ENCODE results near the gene CACNA1D. TPM values are rescaled to one million over a fixed set of nuclear protein-coding genes. Genes with fewer than 3 reads are reported as not detected.

CACNA1D gene
- total RNA-seq, 1 donor from 2014 or later: 1.1 TPM

DNA sequence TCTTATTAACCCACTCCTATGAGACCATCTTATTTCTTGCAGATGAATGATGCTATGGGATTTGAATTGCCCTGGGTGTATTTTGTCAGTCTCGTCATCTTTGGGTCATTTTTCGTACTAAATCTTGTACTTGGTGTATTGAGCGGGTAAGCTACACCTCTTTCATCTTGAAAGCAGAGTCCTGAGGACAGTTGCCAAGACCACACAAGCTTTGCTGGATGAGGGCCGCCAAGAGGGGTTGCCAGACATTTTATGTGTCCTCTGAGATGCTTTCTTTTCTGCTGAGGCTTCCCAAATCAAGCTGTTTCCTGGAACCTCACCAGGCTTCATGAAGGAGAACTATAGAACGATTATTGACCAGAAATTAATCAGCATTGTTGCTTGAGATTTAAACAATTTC lies 178.6 kb downstream of the CACNA1D start:
- intact Hi-C loops (cut with micrococcal nuclease): no loop called here
- no peak for DNase-seq
- TF ChIP-seq, protein P1, sequence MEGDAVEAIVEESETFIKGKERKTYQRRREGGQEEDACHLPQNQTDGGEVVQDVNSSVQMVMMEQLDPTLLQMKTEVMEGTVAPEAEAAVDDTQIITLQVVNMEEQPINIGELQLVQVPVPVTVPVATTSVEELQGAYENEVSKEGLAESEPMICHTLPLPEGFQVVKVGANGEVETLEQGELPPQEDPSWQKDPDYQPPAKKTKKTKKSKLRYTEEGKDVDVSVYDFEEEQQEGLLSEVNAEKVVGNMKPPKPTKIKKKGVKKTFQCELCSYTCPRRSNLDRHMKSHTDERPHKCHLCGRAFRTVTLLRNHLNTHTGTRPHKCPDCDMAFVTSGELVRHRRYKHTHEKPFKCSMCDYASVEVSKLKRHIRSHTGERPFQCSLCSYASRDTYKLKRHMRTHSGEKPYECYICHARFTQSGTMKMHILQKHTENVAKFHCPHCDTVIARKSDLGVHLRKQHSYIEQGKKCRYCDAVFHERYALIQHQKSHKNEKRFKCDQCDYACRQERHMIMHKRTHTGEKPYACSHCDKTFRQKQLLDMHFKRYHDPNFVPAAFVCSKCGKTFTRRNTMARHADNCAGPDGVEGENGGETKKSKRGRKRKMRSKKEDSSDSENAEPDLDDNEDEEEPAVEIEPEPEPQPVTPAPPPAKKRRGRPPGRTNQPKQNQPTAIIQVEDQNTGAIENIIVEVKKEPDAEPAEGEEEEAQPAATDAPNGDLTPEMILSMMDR (IDR thresholded peaks at IDR 0.05; ENCODE audit: borderline replicate concordance): no peak
- Histone ChIP-seq H3K27ac (replicated peaks) (no peak overlapping the region), H3K4me3 (no peak overlapping the region), H3K4me1 (peaks cover 5% of the 10 kb centered on the region), H3K9me3 (replicated peaks) (no peaks in the 10 kb centered on the region), H3K27me3 (ENCODE audit: low read depth) (peaks cover 51% of the 10 kb centered on the region), H3K36me3 (no peaks in the 10 kb centered on the region)

DNA sequence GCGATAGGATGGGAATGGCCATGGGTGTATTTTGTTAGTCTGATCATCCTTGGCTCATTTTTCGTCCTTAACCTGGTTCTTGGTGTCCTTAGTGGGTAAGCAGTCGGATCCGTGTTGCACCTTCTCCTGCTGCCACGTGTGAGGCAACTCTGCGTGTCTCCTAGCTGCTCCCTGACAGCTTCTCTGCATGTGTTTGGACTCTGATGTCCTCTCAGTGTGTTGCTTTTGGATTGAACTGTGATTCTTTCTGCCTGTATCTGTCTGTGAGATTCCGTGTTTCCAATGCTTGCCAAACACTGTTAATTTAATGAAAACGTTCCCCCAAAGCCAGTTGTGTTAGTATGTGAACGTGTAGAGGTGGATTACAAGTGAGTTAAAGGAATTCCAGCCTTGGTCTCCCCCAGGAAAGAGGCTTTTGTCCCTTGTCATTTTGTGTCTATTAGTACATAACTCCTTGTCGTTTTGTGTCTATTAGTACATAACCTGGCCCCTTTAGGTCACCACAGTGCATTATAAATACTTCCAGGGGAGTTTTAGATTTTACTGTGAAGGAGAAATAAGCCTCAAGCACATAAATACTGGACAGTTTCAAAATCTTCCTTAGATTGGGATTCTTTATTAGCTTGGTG lies 179.4 kb downstream of the CACNA1D start:
- no peak for DNase-seq
- intact Hi-C loops (cut with micrococcal nuclease): no loop called here
- no peak overlapping the region for H3K4me3 ChIP-seq
- H3K4me1 ChIP-seq: peaks cover 5% of the 10 kb centered on the region
- no peaks in the 10 kb centered on the region for H3K36me3 ChIP-seq
- peaks cover 51% of the 10 kb centered on the region for H3K27me3 ChIP-seq (ENCODE audit: low read depth)
- H3K27ac ChIP-seq (replicated peaks): no peak overlapping the region
- no peaks in the 10 kb centered on the region for H3K9me3 ChIP-seq (replicated peaks)
- TF ChIP-seq, protein P1 (IDR thresholded peaks at IDR 0.05; ENCODE audit: borderline replicate concordance): no peak

DNA sequence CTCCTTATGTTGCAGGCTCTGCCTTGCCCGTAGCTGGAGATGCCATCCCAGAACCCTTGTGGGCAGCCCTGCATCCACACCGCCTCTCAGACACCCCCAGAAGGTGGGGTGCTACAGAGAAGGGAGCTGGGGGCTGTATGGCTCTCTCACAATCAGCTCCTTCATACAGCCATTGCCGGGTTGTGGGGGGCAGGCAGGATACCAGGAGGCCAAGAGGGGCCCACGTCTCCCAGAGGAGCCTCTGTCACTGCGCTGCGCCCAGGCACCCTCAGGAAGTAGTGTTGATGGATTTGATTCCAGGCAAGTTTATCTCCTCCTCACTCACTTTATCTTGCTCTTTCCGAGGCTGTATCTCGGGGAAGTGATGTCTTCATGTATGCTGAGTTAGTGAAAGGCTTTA lies 180.2 kb downstream of the CACNA1D start:
- TF ChIP-seq, protein P1 (IDR thresholded peaks at IDR 0.05; ENCODE audit: borderline replicate concordance): no peak
- DNase-seq: no peak
- intact Hi-C loops (cut with micrococcal nuclease): no loop called here
- Histone ChIP-seq H3K4me1 (peaks cover 5% of the 10 kb centered on the region), H3K36me3 (no peaks in the 10 kb centered on the region), H3K9me3 (replicated peaks) (no peaks in the 10 kb centered on the region), H3K4me3 (no peak overlapping the region), H3K27me3 (ENCODE audit: low read depth) (peaks cover 51% of the 10 kb centered on the region), H3K27ac (replicated peaks) (no peak overlapping the region)

DNA sequence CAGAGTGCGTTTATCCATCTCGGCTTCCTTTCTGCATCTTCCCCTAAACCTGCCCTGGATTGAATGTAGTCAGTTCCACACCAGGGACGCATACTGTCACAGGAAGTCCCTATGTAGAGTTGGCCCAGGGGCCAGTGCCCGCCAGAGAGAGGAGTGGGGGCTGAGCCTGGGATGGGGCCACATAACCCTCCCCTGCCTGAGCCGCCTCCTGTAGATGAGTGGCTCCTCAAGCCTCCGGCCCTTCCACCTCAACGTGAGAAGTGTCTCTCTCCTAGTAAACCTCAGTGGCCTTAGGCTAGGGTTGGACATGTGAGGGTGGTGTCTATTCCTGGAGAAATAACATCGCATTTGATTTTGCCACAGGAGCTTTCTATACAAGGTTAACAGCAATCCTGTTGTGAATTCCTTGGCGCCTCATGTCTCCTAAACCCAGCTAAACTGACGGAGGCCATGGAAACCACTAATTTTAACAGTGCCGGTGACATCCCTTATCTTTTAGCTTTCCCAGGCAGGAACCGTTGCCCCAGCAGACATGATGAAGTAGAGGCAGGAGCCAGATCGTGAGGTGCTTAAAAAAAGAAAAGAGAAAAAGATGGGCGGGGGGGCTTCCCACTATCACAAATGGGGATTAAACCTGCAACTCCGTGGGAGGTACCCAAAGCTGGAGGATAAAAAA lies 180.7 kb downstream of the CACNA1D start:
- intact Hi-C loops (cut with micrococcal nuclease): no loop called here
- TF ChIP-seq, protein P1 (IDR thresholded peaks at IDR 0.05; ENCODE audit: borderline replicate concordance): no peak
- peaks cover 51% of the 10 kb centered on the region for H3K27me3 ChIP-seq (ENCODE audit: low read depth)
- H3K4me3 ChIP-seq: no peak overlapping the region
- no peaks in the 10 kb centered on the region for H3K9me3 ChIP-seq (replicated peaks)
- no peak overlapping the region for H3K27ac ChIP-seq (replicated peaks)
- DNase-seq: no peak
- no peaks in the 10 kb centered on the region for H3K36me3 ChIP-seq
- H3K4me1 ChIP-seq: peaks cover 8% of the 10 kb centered on the region

DNA sequence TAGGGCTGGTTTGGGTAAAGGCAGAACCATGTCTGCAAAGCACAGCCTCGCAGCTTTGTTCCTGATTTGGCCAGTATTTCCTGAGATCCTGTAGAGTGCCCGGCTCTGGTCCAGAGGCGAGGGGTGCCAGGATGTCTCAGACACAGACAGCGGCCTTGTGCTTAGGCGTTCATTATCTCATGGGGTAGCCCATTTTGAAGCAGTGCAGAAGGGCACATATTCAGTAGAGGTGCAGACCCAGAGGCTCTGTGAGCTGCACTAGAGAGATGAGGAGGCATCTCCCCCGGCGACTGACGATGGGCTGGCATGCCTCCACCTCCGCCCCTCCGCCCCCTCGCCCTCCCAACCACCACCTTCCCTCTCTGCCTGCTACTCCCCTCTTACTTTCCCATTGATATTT lies 181.5 kb downstream of the CACNA1D start:
- TF ChIP-seq, protein P1 (IDR thresholded peaks at IDR 0.05; ENCODE audit: borderline replicate concordance): no peak
- no peaks in the 10 kb centered on the region for H3K9me3 ChIP-seq (replicated peaks)
- H3K27me3 ChIP-seq (ENCODE audit: low read depth): peaks cover 54% of the 10 kb centered on the region
- intact Hi-C loops (cut with micrococcal nuclease): no loop called here
- H3K4me3 ChIP-seq: no peak overlapping the region
- H3K27ac ChIP-seq (replicated peaks): no peak overlapping the region
- DNase-seq: no peak
- peaks cover 10% of the 10 kb centered on the region for H3K4me1 ChIP-seq
- no peaks in the 10 kb centered on the region for H3K36me3 ChIP-seq
